ENCODE data around the gene COL6A1.

COL6A1 gene

DNA sequence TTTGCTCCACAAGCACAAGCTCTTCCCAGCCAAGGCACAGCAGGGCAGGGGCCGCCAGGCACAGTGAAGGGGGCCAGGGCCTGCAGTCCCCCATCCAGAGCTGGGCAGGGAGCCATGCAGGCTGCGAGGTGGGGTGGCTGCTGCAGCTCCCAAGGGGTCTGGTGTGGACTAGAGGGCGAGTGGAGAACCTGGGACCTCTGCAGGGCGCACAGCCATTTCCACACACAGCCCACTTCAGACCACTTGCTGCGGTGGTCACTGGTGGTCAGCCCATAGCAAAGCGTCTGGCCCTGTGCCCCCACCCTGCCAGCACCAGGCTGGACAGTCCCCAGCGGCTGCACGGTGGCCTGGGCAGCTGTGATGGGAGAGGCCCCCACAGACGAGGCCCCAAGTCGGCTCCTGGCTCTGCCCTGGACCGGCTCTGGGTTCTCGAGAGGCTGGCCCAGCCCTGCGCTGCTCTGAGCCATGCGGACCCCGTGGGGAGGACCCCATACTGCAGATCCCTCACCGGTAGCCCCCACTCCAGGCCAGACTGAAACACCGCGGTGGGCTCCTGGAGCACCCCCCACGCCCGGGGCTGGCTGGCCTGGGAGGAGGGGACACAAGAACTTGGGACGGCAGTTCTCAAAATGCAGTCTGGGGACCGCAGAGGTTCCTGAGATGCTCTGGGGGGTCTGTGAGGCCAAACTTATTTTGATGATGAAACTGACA is 69.3 kb downstream of the COL6A1 start:
- no peak overlapping the region for H3K4me3 ChIP-seq (replicated peaks in 1 of 2; ENCODE audit: low read depth in 2 of 2, low read length in 2 of 2)
- TF ChIP-seq, protein P1, sequence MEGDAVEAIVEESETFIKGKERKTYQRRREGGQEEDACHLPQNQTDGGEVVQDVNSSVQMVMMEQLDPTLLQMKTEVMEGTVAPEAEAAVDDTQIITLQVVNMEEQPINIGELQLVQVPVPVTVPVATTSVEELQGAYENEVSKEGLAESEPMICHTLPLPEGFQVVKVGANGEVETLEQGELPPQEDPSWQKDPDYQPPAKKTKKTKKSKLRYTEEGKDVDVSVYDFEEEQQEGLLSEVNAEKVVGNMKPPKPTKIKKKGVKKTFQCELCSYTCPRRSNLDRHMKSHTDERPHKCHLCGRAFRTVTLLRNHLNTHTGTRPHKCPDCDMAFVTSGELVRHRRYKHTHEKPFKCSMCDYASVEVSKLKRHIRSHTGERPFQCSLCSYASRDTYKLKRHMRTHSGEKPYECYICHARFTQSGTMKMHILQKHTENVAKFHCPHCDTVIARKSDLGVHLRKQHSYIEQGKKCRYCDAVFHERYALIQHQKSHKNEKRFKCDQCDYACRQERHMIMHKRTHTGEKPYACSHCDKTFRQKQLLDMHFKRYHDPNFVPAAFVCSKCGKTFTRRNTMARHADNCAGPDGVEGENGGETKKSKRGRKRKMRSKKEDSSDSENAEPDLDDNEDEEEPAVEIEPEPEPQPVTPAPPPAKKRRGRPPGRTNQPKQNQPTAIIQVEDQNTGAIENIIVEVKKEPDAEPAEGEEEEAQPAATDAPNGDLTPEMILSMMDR (IDR thresholded peaks at IDR 0.05; ENCODE audit: low read depth, low read length): no peak
- no peak for DNase-seq (ENCODE audit: low read depth in 2 of 2)

DNA sequence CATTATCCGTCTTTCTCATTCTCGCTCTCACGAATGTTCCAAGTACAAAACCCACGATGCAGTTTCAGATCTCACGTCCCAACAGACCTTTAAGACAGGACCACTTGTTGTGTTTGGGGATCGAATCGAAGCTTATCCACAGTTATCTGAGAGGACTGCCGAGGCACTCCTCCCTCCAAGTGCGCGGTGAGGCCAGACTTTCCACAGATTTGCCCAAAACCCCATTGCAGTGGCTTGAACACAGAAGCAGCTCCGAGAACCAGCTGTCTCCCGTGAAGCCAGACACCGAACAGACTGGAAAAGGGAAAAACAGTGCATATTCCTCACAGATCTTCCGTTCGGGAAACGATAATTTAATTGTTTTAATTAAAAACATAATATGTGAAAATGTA is 69.8 kb downstream of the COL6A1 start:
- TF ChIP-seq, protein P1 (IDR thresholded peaks at IDR 0.05; ENCODE audit: low read depth, low read length): no peak
- no peak overlapping the region for H3K4me3 ChIP-seq (replicated peaks in 1 of 2; ENCODE audit: low read depth in 2 of 2, low read length in 2 of 2)
- DNase-seq (ENCODE audit: low read depth in 2 of 2): no peak

DNA sequence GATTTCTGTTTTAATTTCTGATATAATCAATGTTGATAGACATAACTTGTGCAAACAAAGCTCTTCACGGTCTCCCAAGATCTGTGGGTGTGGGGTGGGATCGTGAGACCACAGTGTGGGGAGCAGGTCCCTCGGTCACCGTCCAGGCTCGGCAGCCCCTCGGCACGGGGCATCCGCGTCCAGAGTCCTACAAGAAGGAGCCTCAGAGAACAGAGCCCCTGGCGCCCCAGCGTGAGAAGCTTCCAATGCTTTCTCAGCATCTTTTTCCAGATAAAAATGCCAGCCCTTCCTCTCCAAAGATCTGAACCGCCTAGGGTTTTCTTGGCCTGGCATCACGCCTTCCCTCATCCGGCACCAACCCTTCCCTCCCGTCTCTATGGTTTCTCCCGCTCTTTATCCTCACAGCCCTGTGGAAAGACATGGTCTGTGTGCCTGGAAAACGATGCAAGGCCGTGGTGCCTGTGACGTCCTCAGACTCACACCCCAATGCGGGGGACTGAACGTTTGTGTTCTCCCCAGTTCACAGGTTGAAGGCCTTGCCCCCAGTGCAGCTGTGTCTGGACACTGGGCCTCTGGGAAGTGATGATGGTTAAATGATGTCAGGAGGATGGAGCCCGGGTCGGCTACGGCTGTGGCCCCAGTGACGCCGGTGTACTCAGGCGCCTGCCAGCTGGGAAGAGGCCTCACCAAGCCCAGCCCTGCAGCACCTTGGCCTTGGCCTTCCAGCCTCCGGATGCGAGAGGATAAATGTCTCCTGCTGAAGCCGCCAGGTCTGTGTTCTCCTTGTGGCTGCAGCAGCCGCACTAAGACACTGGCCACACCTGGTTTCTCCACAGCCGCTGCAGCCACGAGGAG is 70.5 kb downstream of the COL6A1 start:
- TF ChIP-seq, protein P1 (IDR thresholded peaks at IDR 0.05; ENCODE audit: low read depth, low read length): no peak
- H3K4me3 ChIP-seq (replicated peaks in 1 of 2; ENCODE audit: low read depth in 2 of 2, low read length in 2 of 2): no peak overlapping the region
- no peak for DNase-seq (ENCODE audit: low read depth in 2 of 2)

DNA sequence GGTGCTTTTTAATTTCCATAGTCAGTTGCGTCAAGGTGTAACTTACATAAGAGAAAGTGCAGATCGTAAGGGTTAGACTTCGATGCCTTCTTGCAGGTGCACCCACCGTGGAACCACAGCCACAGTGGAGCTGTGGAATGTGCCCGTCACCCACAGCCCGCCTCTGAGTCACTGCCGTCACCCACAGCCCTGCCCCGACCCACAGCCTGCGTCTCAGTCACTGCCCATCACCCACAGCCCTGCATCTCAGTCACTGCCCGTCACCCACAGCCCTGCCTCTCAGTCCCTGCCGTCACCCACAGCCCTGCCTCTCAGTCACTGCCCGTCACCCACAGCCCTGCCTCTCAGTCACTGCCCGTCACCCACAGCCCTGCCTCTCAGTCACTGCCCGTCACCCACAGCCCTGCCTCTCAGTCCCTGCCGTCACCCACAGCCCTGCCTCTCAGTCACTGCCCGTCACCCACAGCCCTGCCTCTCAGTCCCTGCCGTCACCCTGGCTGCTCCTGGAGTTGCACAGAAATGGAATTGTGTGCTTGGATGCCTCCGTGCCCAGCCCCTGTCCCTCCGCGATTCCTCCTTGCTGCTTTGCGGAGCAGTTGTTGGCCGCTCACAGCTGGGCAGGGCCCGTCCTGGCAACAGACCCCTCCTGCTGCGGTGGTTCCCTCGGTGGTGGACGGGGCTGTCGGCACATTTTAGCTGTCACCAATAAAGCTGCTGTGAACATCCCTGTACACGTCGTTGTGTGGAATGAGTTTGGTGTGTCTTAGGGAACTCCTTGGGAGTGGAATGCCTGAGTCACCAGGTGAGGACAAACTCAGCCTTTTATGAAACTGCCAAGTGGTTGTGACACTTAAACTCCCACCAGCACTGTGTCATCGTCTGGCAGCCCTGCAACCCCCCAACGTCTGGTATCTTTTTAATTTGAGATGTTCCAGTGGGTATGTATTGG is 71.4 kb downstream of the COL6A1 start:
- TF ChIP-seq, protein P1 (IDR thresholded peaks at IDR 0.05; ENCODE audit: low read depth, low read length): no peak
- H3K4me3 ChIP-seq (replicated peaks in 1 of 2; ENCODE audit: low read depth in 2 of 2, low read length in 2 of 2): no peak overlapping the region
- peak; percentile 63 to 94 for DNase-seq (ENCODE audit: low read depth in 2 of 2)

DNA sequence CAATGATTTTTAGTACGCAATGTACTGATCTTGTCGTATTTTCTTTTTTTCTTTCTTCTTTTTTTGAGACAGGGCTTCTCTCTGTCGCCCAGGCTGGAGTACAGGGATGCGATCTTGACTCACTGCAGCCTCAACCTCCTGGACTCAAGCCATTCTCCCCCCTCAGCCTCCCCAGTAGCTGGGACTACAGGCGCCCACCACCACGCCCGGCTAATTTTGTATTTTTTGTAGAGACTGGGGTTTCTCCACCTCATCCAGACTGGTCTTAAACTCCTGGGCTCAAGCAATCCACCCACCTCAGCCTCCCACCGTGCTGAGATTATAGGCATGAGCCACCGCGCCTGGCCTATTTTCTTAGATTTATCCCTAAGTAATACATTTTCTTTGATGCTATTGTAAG is 72.5 kb downstream of the COL6A1 start:
- H3K4me3 ChIP-seq (replicated peaks in 1 of 2; ENCODE audit: low read depth in 2 of 2, low read length in 2 of 2): no peak overlapping the region
- TF ChIP-seq, protein P1 (IDR thresholded peaks at IDR 0.05; ENCODE audit: low read depth, low read length): no peak
- no peak for DNase-seq (ENCODE audit: low read depth in 2 of 2)

DNA sequence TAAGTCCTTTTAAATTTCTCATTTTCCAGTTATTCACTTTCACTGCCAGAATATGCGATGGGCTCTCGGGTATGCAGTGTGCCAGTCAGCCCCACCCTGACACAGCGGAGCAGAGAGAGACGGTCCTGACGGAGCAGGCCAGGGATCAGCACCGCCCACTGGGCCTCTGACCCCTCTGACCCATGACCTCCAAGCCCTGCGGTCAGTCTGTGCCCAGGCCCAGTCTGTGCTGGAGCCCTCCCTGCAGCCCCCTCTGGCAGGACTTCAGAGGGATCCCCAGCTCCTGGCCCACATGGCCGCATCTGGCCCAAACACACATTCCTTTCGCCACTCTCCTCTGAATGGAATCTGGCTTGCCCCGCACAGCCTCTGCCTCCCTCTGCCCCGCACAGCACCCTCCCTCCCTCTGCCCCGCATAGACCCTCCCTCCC is 72.9 kb downstream of the COL6A1 start:
- peak in 1 of 2 donors; percentile 76 for DNase-seq (ENCODE audit: low read depth in 2 of 2)
- TF ChIP-seq, protein P1 (IDR thresholded peaks at IDR 0.05; ENCODE audit: low read depth, low read length): no peak
- H3K4me3 ChIP-seq (replicated peaks in 1 of 2; ENCODE audit: low read depth in 2 of 2, low read length in 2 of 2): no peak overlapping the region

Measured in cardiac fibroblast (primary cell).